HG03565 (cell line): ENCODE results near the gene KRTAP4-5.
"Not testable (repeated sequence)": the region's sequence is repeated elsewhere in the genome, so short reads cannot be mapped to it uniquely, and the experiment has no call there.

Source experiments
- ATAC-seq: cut with Tn5 transposase; IDR thresholded peaks from one replicate; pipeline ENCODE4 v1.9.1; 2021; ENCODE audit warnings: mild to moderate bottlenecking, moderate library complexity; ENCODE audit not compliant: unreplicated experiment

Gene KRTAP4-5

GRCh38 chr17:41147531-41148204 lies 2.0 kb downstream of the KRTAP4-5 start:
- ATAC-seq, result no peak

- no peak for ATAC-seq
Observed at GRCh38 chr17:41145261-41145660, 4.4 kb downstream of the KRTAP4-5 start.

- no peak for ATAC-seq
Observed at GRCh38 chr17:41144846-41145245, 4.8 kb downstream of the KRTAP4-5 start.

DNA sequence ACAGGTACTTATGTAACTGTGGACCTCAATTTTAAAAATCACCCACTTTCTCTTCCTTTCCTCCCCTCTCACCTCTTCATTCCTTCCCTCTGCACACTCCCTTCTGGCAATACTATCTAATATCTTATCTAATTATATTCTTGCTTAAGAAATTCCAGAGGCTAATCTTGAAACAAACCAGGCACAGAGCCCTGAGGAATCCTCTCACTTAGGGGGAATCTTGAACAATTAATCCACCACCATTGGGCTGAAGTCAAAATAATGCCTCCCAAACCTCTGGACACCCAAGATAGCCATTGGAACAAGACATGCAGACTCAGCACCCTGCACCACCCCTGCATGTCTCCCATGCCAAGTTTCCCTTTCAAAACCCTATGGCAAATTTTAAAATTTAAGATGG lies 8.3 kb downstream of the KRTAP4-5 start:
- no peak for ATAC-seq

DNA sequence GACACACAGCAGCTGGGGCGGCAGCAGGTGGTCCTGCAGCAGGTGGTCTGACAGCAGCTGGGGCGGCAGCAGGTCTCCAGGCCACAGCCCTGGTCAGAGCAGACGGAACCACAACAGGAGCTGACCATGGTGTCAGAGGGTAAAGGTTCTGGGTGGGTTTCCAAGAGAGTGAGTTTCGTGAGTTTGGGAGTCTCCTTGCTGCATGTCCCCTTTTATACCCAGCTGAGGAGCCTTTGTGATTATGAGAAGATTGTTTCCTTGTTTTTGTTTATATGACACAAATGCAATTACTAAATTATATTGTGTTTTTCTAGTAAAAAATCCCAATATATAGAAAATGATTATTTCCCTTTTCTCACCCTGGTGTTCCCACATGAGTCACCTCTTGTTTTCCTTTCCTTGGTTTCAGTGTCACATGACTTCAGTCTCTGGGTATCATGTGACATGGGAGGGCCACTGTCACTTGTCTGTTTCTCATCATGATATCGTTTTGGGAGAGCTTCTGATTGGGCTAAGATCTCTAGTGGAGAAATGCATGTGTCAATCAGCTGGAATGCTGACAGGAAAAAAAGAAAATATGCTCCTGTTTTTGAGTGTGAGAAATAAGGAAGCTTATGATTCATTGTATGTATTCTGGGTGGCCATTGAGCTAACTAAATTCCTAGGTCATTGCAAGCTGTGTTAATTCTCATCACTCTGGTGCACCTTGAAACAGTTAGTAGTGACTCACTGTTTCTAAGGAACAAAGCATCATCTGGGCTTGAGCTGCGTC lies 9.1 kb downstream of the KRTAP4-5 start, which contains the start of gene KRTAP4-6:
KRTAP4-6 (minus strand) TSS at position 185 of the 772 bp plus-strand sequence; CDS start at position 128, 57 bp downstream.
- no peak for ATAC-seq

DNA sequence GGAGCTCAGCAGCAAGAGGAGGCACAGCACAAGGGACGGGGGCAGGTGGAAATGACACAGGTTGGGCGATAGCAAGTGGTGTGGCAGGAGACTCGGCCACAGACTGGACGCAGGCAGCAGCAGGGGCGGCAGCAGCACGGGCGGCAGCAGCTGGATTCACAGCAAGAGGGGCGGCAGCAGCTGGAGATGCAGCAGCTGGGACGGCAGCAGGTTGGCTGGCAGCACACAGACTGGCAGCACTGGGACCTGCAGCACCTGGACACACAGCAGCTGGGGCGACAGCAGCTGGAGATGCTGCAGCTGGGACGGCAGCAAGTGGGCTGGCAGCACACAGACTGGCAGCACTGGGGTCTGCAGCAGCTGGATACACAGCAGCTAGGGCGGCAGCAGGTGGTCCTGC lies 9.8 kb downstream of the KRTAP4-5 start:
- ATAC-seq, result not testable (repeated sequence)

DNA sequence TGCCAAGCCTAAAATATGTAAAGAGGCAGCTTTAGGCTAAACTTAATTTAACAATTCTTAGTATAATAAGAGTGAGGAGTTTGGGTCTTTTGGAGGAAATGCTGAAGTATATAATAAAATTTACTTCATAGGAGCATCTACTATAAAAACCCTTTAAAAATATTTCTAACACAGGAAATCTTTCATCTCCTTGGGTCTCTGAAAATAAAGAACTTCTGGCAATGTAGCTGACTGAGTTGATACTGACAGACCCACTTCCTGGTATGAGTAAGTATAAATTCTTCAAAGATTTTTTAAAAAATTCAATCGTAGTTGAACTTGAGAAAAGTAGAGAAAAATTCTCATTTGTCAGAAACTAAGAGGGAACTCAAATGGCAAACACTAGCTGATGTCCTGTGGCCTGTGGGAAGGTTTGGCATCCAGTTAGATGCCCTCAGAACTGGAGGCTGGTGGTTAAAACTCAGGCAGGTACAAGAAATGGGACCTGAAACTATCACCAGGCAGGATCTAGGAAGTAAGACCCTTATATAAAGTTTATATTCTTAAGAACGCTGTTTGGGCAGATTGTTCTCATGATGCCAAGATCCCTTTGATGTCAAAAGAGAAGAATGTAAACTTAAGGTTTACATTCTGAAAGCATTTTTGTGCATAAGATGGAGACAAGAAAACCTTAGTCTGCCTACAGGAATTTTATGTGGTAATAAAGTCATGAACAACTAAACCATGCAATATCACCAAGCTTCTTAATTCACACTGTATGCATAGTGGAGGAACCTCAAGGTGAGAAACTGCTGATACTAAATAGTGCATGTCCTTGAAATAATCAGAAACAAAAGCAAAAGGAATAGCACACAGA lies 15.5 kb downstream of the KRTAP4-5 start:
- no peak for ATAC-seq

GRCh38 chr17:41131979-41132378 lies 17.6 kb downstream of the KRTAP4-5 start:
- ATAC-seq, result no peak

DNA sequence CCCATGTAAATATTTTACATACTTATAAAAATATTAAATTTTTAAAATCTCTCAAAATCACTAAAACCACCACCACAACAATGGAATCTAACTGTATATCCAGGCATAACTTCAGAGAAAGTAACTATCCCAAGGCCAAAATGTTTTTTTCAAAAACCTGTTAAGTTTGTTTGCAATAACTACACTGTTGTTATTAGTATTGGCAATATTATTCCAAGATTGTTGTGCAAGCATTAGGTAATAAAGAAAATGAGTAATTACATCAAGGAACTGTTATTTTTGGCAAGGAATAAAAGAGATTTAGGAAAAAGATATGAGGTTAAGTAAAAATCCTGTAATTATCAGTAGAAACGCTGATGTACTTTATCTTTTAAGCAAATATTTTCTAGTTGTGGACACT lies 22.3 kb downstream of the KRTAP4-5 start:
- ATAC-seq, result no peak

GRCh38 chr17:41126412-41126811 lies 23.2 kb downstream of the KRTAP4-5 start:
- no peak for ATAC-seq

DNA sequence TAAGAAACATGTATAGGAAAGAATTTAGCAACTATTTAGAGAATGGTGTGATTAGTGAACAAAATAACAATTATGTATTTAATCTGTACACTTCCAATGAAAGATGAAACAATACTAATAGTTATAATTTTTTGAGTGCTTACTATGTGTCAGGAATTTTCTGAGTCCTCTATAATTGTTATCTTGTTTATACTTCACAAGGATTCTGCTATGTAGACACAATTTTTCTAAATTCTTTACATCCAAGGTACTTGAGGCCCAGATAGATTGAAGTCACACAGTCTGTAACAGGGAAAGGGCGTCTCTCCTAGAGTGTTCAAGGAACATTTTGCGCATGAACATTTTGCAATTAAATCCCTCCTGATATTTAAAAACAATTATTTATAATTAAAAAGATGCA lies 24.6 kb downstream of the KRTAP4-5 start:
- ATAC-seq, result no peak

GRCh38 chr17:41123991-41124371 lies 25.6 kb downstream of the KRTAP4-5 start, which contains the start of gene KRTAP4-12:
Gene KRTAP4-12 (minus strand): TSS chr17:41124182. CDS start chr17:41124122, 60 bp downstream.
- ATAC-seq, result not testable (repeated sequence)

GRCh38 chr17:41123292-41123990 lies 26.2 kb downstream of the KRTAP4-5 start:
- ATAC-seq, result not testable (repeated sequence)

DNA sequence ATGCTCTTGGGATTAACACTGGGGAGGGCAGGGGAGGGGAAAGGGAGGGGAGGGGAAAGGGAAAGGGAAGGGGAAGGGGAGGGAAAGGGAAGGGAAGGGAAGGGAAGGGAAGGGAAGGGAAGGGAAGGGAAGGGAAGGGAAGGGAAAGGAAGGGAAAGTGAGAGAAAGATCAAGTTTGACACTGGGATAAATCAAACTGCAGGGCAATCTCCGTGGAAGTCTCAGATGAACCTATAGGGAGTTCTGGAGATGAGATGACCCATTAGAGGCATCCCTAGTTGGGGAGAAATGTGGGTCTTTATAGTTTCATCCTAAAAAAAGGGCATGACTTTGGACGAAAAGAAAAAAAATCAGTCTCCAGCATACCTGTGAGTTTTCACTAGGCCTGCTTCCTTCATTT lies 27.9 kb downstream of the KRTAP4-5 start:
- no peak for ATAC-seq

DNA sequence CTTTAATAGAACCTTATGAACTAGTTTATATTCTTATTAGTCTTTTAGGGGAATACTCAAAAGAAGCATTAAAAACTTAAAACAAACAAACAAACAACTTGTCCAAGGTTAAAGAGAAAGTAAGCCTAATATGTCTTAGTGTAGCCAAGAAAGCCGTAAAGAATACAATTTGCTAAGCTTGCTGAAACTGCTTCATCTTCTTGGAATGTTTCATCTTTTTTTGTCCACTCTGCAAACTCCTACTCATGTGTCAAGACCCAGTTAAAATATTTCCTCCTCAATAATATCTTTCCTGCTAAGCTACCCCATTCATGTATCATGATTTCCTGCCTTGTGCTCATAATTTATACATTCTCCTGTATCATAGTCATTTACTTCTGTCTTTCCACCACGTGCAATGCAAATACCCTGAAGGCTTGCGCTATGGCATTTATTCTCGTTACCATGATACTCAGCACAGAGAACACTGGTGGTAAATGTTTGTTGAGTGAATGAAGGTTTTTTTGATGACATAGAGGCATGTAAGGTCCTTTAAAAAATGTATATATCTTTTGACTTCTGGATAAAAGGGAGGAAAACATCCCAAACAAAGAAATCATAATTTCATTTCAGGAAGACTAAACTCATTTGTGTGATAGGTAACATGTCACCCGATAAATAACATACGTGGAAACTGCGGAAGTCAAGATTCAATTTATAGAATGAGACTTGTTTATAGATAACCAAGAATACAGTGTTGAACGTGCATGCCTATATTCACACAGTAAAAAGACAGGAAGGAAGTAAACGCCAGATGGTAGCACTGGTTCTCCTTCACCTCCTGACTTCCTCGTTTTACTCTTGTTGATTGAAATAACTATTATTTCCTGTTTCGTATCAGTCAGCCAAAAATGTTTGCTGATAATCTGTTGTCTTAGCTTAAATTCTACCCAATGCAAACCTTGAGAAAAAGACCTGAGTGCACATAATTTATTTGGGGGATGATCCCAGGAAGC lies 29.6 kb downstream of the KRTAP4-5 start:
- ATAC-seq, result not testable (repeated sequence)

GRCh38 chr17:41118721-41119120 lies 30.9 kb downstream of the KRTAP4-5 start:
- ATAC-seq, result no peak

GRCh38 chr17:41117846-41118386 lies 31.7 kb downstream of the KRTAP4-5 start, which contains the start of gene KRTAP4-11:
Gene KRTAP4-11 (minus strand): TSS chr17:41118373. CDS start chr17:41118315, 58 bp downstream.
- not testable (repeated sequence) for ATAC-seq

GRCh38 chr17:41116297-41116696 lies 33.3 kb downstream of the KRTAP4-5 start:
- ATAC-seq, result no peak
